GM13977 (cell line): ENCODE data around the gene CCDC167.
"Not testable (repeated sequence)": the region's sequence is repeated elsewhere in the genome, so short reads cannot be mapped to it uniquely, and the experiment has no call there.

Experiments
- DNase-seq: peaks from one replicate; pipeline ENCODE4 v3.0.0; 2012; ENCODE audit warnings: low spot score
- CTCF ChIP-seq: IDR thresholded peaks from 2 replicates; pipeline ENCODE4 v1.5.1; 2012; ENCODE audit warnings: mild to moderate bottlenecking, control low read depth; ENCODE audit not compliant: insufficient read depth; ENCODE audit errors: extremely low read depth, missing control alignments
- in situ Hi-C: fragments of 300-500 bp; cut with MboI; formaldehyde crosslinking; loops from one replicate; pipeline ENCODE4 v1.12.0; 2022; ENCODE audit warnings: low sequenced_read_pairs, low pct_unique_long_range_greater_than_20kb, mixed read lengths, inconsistent platforms; ENCODE audit not compliant: unreplicated experiment

The CCDC167 gene

GRCh38 chr6:37454420-37455140 lies 45.1 kb downstream of the CCDC167 start:
- in situ Hi-C loops = no loop called here
- no peak for TF ChIP-seq CTCF
- DNase-seq = no peak

GRCh38 chr6:37452522-37452921 lies 47.2 kb downstream of the CCDC167 start:
- in situ Hi-C loops = no loop called here
- no peak for DNase-seq
- no peak for TF ChIP-seq CTCF

GRCh38 chr6:37451441-37452193 lies 48.1 kb downstream of the CCDC167 start:
- in situ Hi-C loops = no loop called here
- TF ChIP-seq CTCF = no peak
- DNase-seq = no peak

GRCh38 chr6:37449984-37450383 lies 49.7 kb downstream of the CCDC167 start:
- no peak for TF ChIP-seq CTCF
- in situ Hi-C loops = no loop called here
- DNase-seq = no peak

GRCh38 chr6:37443216-37443542 lies 56.5 kb downstream of the CCDC167 start:
- DNase-seq, in situ Hi-C loops: not testable (repeated sequence)

- DNase-seq = no peak
- TF ChIP-seq CTCF = no peak
- in situ Hi-C loops = no loop called here
Measured at GRCh38 chr6:37442416-37443215, 57.1 kb downstream of the CCDC167 start.

GRCh38 chr6:37441651-37442050 lies 58.0 kb downstream of the CCDC167 start:
- no peak for TF ChIP-seq CTCF
- in situ Hi-C loops = no loop called here
- no peak for DNase-seq
